Astrocyte (in vitro differentiated cells and primary cell): ENCODE results near the gene DOCK11. TPM values are rescaled to one million over a fixed set of nuclear protein-coding genes. Genes with fewer than 3 reads are reported as not detected.
"Not testable (repeated sequence)": the region's sequence is repeated elsewhere in the genome, so short reads cannot be mapped to it uniquely, and the experiment has no call there.

ENCODE experiments used
- DNase-seq: peaks from one replicate; pipeline ENCODE4 v3.0.0-alpha.2; 2010; ENCODE audit warnings: low read depth
- FAIRE-seq: peaks from 2 replicates; lab custom pipeline; 2011; peaks lifted over from hg19 to GRCh38; lab: Jason Lieb, UNC
- H2AFZ ChIP-seq: 2 replicates; pipeline ENCODE4 v1.6.0; 2012; ENCODE audit warnings: low read depth, low read length, inconsistent platforms
- H3K27ac ChIP-seq: 2 replicates; pipeline ENCODE4 v1.5.1; 2011; ENCODE audit warnings: low read depth, low read length, inconsistent platforms
- H3K27me3 ChIP-seq: 2 replicates; pipeline ENCODE4 v1.6.0; 2011; ENCODE audit warnings: low read length, inconsistent platforms; ENCODE audit not compliant: insufficient read depth
- H3K36me3 ChIP-seq: 2 replicates; pipeline ENCODE4 v1.5.1; 2011; ENCODE audit warnings: low read length, inconsistent platforms; ENCODE audit not compliant: insufficient read depth
- H3K4me1 ChIP-seq: 2 replicates; pipeline ENCODE4 v1.5.1; 2011; ENCODE audit warnings: low read length, inconsistent platforms; ENCODE audit not compliant: insufficient read depth
- H3K4me2 ChIP-seq: 2 replicates; pipeline ENCODE4 v1.6.0; 2012; ENCODE audit warnings: low read length, inconsistent platforms
- H3K4me3 ChIP-seq: 2 replicates; pipeline ENCODE4 v1.5.1; 2011; ENCODE audit warnings: low read depth, mild to moderate bottlenecking, low read length, inconsistent platforms; ENCODE audit not compliant: insufficient read depth
- H3K79me2 ChIP-seq: 2 replicates; pipeline ENCODE4 v1.6.0; 2012; ENCODE audit warnings: mild to moderate bottlenecking, low read length, inconsistent platforms; ENCODE audit not compliant: insufficient read depth
- H3K9ac ChIP-seq: 2 replicates; pipeline ENCODE4 v1.6.0; 2012; ENCODE audit warnings: mild to moderate bottlenecking, low read length, inconsistent platforms
- H3K9me3 ChIP-seq: 2 replicates; pipeline ENCODE4 v1.5.1; 2012; ENCODE audit warnings: low read depth, mild to moderate bottlenecking, low read length, inconsistent platforms; ENCODE audit not compliant: insufficient read depth
- H4K20me1 ChIP-seq: 2 replicates; pipeline ENCODE4 v1.6.0; 2012; ENCODE audit warnings: low read length, inconsistent platforms; ENCODE audit not compliant: insufficient read depth
- H3K27ac Mint-ChIP-seq: one replicate; pipeline ENCODE4 v1.8.0; 2021; ENCODE audit warnings: mild to moderate bottlenecking, mixed read lengths; ENCODE audit not compliant: unreplicated experiment
- H3K27me3 Mint-ChIP-seq: one replicate; pipeline ENCODE4 v1.8.0; 2021; ENCODE audit warnings: low read depth, mixed read lengths; ENCODE audit not compliant: unreplicated experiment
- H3K36me3 Mint-ChIP-seq: one replicate; pipeline ENCODE4 v1.8.0; 2021; ENCODE audit warnings: low read depth, mixed read lengths; ENCODE audit not compliant: unreplicated experiment
- H3K4me1 Mint-ChIP-seq: one replicate; pipeline ENCODE4 v1.8.0; 2021; ENCODE audit warnings: low read depth, mixed read lengths; ENCODE audit not compliant: unreplicated experiment
- H3K4me3 Mint-ChIP-seq: one replicate; pipeline ENCODE4 v1.8.0; 2021; ENCODE audit warnings: mild to moderate bottlenecking, moderate library complexity, mixed read lengths; ENCODE audit not compliant: unreplicated experiment
- H3K9me3 Mint-ChIP-seq: one replicate; pipeline ENCODE4 v1.8.0; 2021; ENCODE audit warnings: mild to moderate bottlenecking, mixed read lengths; ENCODE audit not compliant: unreplicated experiment
- EZH2 ChIP-seq: IDR thresholded peaks from 2 replicates; pipeline ENCODE4 v1.6.1; 2012; ENCODE audit warnings: mild to moderate bottlenecking, low read length, inconsistent platforms; ENCODE audit not compliant: insufficient read depth
- total RNA-seq: library from RNA; stranded (reverse); gene quantifications from 2 replicates; pipeline ENCODE4 v1.2.1, GENCODE V29; 2021
- TF ChIP-seq, protein P1 (sequence below): IDR thresholded peaks from 2 replicates; pipeline ENCODE4 v1.5.1; 2011; ENCODE audit warnings: low read depth, mild to moderate bottlenecking, inconsistent platforms, low read length, moderate library complexity; ENCODE audit not compliant: insufficient read depth

The DOCK11 gene
- total RNA-seq, 1 donor from 2014 or later: 4.7 TPM

DNA sequence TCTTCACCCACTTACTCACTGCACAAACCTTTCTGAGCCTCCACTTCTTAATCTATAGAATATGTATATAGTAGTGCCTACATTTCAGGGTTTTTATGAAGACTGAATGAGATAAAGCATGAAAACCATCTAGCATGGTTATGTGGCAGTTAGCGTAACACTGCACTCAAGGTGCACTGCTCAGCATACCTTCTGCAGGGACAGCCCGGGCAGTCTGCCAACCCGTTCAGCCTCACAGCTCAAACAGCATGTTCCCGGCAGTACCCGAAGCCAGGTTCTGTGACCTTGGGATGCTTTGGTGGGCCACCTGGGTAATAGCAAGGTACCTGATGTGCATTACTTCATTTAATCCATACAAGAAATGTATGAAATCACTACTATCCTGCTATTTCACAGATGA is 81.4 kb downstream of the DOCK11 start:
- no peak overlapping the region for H3K9ac ChIP-seq
- no peak for FAIRE-seq
- no peaks in the 10 kb centered on the region for H3K9me3 ChIP-seq
- no peak overlapping the region for H3K27ac Mint-ChIP-seq
- H3K36me3 Mint-ChIP-seq: no peaks in the 10 kb centered on the region
- no peaks in the 10 kb centered on the region for H3K4me1 ChIP-seq
- H3K4me3 Mint-ChIP-seq: no peak overlapping the region
- H3K4me1 Mint-ChIP-seq: no peaks in the 10 kb centered on the region
- no peaks in the 10 kb centered on the region for H4K20me1 ChIP-seq
- H3K4me3 ChIP-seq: no peak overlapping the region
- no peaks in the 10 kb centered on the region for H3K36me3 ChIP-seq
- no peak for DNase-seq
- H3K79me2 ChIP-seq: no peaks in the 10 kb centered on the region
- H3K27me3 Mint-ChIP-seq: no peaks in the 10 kb centered on the region
- TF ChIP-seq EZH2: no peak
- TF ChIP-seq, protein P1, sequence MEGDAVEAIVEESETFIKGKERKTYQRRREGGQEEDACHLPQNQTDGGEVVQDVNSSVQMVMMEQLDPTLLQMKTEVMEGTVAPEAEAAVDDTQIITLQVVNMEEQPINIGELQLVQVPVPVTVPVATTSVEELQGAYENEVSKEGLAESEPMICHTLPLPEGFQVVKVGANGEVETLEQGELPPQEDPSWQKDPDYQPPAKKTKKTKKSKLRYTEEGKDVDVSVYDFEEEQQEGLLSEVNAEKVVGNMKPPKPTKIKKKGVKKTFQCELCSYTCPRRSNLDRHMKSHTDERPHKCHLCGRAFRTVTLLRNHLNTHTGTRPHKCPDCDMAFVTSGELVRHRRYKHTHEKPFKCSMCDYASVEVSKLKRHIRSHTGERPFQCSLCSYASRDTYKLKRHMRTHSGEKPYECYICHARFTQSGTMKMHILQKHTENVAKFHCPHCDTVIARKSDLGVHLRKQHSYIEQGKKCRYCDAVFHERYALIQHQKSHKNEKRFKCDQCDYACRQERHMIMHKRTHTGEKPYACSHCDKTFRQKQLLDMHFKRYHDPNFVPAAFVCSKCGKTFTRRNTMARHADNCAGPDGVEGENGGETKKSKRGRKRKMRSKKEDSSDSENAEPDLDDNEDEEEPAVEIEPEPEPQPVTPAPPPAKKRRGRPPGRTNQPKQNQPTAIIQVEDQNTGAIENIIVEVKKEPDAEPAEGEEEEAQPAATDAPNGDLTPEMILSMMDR: no peak
- H3K4me2 ChIP-seq: no peak overlapping the region
- H2AFZ ChIP-seq: no peak overlapping the region
- no peaks in the 10 kb centered on the region for H3K27me3 ChIP-seq
- no peaks in the 10 kb centered on the region for H3K9me3 Mint-ChIP-seq
- H3K27ac ChIP-seq: no peak overlapping the region

DNA sequence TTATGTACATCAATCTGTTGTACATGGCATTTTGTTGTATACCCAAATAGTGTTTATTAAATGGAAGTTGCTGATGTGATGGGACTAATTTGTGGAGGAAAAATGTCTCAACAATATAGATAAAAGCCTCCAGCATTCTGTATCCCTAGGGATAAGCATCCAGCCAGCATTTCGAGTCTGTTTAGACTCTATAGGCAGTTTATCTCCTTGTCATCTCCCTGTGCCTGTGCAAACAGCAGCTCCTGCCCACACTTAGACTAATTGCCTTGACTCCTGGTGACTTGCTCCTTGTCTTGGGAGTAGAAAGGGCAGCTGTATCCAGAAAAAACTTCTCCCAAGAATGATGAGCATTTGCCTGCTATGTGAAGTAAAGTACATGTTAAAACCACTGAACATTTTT is 83.8 kb downstream of the DOCK11 start:
- H3K79me2 ChIP-seq: no peaks in the 10 kb centered on the region
- H3K4me1 ChIP-seq: no peaks in the 10 kb centered on the region
- H3K36me3 ChIP-seq: no peaks in the 10 kb centered on the region
- H3K9me3 ChIP-seq: no peaks in the 10 kb centered on the region
- H3K9me3 Mint-ChIP-seq: no peaks in the 10 kb centered on the region
- H3K4me3 Mint-ChIP-seq: no peak overlapping the region
- no peak overlapping the region for H3K27ac Mint-ChIP-seq
- no peaks in the 10 kb centered on the region for H3K27me3 Mint-ChIP-seq
- H4K20me1 ChIP-seq: no peaks in the 10 kb centered on the region
- H3K27ac ChIP-seq: no peak overlapping the region
- DNase-seq: no peak
- H3K4me2 ChIP-seq: no peak overlapping the region
- TF ChIP-seq EZH2: no peak
- TF ChIP-seq, protein P1: no peak
- no peaks in the 10 kb centered on the region for H3K4me1 Mint-ChIP-seq
- no peaks in the 10 kb centered on the region for H3K27me3 ChIP-seq
- no peaks in the 10 kb centered on the region for H3K36me3 Mint-ChIP-seq
- no peak overlapping the region for H3K4me3 ChIP-seq
- peak; percentile 72 for FAIRE-seq
- no peak overlapping the region for H3K9ac ChIP-seq
- H2AFZ ChIP-seq: no peak overlapping the region

DNA sequence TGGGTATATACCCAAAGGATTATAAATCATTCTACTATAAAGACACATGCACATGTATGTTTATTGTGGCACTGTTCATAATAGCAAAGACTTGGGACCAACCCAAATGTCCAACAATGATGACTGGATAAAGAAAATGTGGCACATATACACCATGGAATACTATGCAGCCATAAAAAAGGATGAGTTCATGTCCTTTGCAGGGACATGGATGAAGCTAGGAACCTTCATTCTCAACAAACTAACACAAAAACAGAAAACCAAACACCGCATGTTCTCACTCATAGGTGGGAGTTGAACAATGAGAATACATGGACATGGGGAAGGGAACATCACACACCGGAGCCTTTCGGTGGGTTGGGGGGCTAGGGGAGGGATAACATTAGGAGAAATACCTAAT is 87.3 kb downstream of the DOCK11 start:
- not testable (repeated sequence) for H3K27ac ChIP-seq, H3K9me3 Mint-ChIP-seq, H3K36me3 ChIP-seq, H3K27me3 ChIP-seq, H3K36me3 Mint-ChIP-seq, H3K27ac Mint-ChIP-seq, H2AFZ ChIP-seq, H3K9me3 ChIP-seq, H4K20me1 ChIP-seq, FAIRE-seq, H3K4me3 Mint-ChIP-seq, H3K27me3 Mint-ChIP-seq, H3K79me2 ChIP-seq, DNase-seq, H3K4me1 ChIP-seq, H3K9ac ChIP-seq, H3K4me2 ChIP-seq, H3K4me1 Mint-ChIP-seq, H3K4me3 ChIP-seq
